Activated naive CD8-positive, alpha-beta T cell treated with anti-CD3 and anti-CD28 coated beads, Interleukin-2, amount 50 U/mL, for 16 hours (primary cell): ENCODE measurements around the gene VASH1.

ENCODE experiments used
- DNase-seq: peaks from one replicate; pipeline ENCODE4 v3.0.0-alpha.2; 2020; ENCODE audit warnings: low read depth, low spot score

VASH1 gene

GRCh38 chr14:76742185-76742584 is 19.1 kb upstream of the VASH1 start:
- no peak for DNase-seq

- DNase-seq = no peak
Measured at GRCh38 chr14:76742966-76743365, 18.3 kb upstream of the VASH1 start.

GRCh38 chr14:76752744-76753143 is 8.5 kb upstream of the VASH1 start:
- no peak for DNase-seq

GRCh38 chr14:76753541-76754198 is 7.6 kb upstream of the VASH1 start:
- no peak for DNase-seq

GRCh38 chr14:76754586-76754985 is 6.7 kb upstream of the VASH1 start:
- DNase-seq = no peak

GRCh38 chr14:76755610-76756370 is 5.5 kb upstream of the VASH1 start:
- DNase-seq = no peak

- DNase-seq = no peak
Measured at GRCh38 chr14:76756371-76756750, 4.9 kb upstream of the VASH1 start.

GRCh38 chr14:76759589-76759988 is 1.7 kb upstream of the VASH1 start:
- no peak for DNase-seq

- DNase-seq = no peak
Measured at GRCh38 chr14:76760331-76761135, 735 bp upstream of the VASH1 start.

- DNase-seq = no peak
Measured at GRCh38 chr14:76761960-76762410, 717 bp downstream of the VASH1 start.

GRCh38 chr14:76762411-76763095 is 1.3 kb downstream of the VASH1 start:
- no peak for DNase-seq

- no peak for DNase-seq
Measured at GRCh38 chr14:76763096-76764041, 2.1 kb downstream of the VASH1 start.

GRCh38 chr14:76765461-76765931 is 4.2 kb downstream of the VASH1 start:
- DNase-seq = no peak

- no peak for DNase-seq
Measured at GRCh38 chr14:76767681-76768656, 6.7 kb downstream of the VASH1 start.

- no peak for DNase-seq
Measured at GRCh38 chr14:76768671-76769500, 7.6 kb downstream of the VASH1 start.

- DNase-seq = no peak
Measured at GRCh38 chr14:76769636-76770292, 8.5 kb downstream of the VASH1 start.

- DNase-seq = no peak
Measured at GRCh38 chr14:76770521-76771436, 9.5 kb downstream of the VASH1 start.
